GM23338 (cell line): ENCODE data around the gene PRKAR1B.

Experiments used
- CTCF ChIP-seq, 2 experiments: fragments of 200-600 bp in 1 of 2; sonication (generic) in 1 of 2; conservative IDR thresholded peaks; 2 replicates each; pipeline versions ENCODE4 v1.5.1 to v1.6.1; 2016 to 2017; ENCODE audit warnings: antibody characterized with exemption in 2 of 2, low read depth in 2 of 2, mild to moderate bottlenecking in 2 of 2, moderate library complexity in 1 of 2
- ETS1 ChIP-seq: IDR thresholded peaks from 2 replicates; pipeline ENCODE4 v1.6.1; 2016; ENCODE audit warnings: antibody characterized with exemption

- TF ChIP-seq ETS1 = no peak
- TF ChIP-seq CTCF (conservative IDR thresholded peaks at IDR 0.05; ENCODE audit: low read depth in 2 of 2) = no peak
Observed at GRCh38 chr7:609365-609764, 117.7 kb downstream of the PRKAR1B start.
